ENCODE data around the gene GHRHR. TPM values are rescaled to one million over a fixed set of nuclear protein-coding genes. Genes with fewer than 3 reads are reported as not detected.

The GHRHR gene
- total RNA-seq, 4 donors from 2014 or later = not detected

- H3K9me3 ChIP-seq = no peaks in the 10 kb centered on the region
- intact Hi-C loops (cut with DNase I; ENCODE audit: low total_unique reads) = loop anchor here (10.0 kb wide), 1 partner anchor 165 kb away; no protein-coding TSS in a partner anchor
- H3K4me3 ChIP-seq = no peak overlapping the region
- no peaks in the 10 kb centered on the region for H3K36me3 ChIP-seq
- TF ChIP-seq CTCF (IDR thresholded peaks at IDR 0.05) (no peak), POLR2A (IDR thresholded peaks at IDR 0.05) (no peak)
- H3K27me3 ChIP-seq = no peaks in the 10 kb centered on the region
- H3K4me1 ChIP-seq = no peaks in the 10 kb centered on the region
- no peak overlapping the region for H3K27ac ChIP-seq
- DNase-seq = no peak
Observed at GRCh38 chr7:30970074-30970473, 6.3 kb downstream of the GHRHR start.

- Histone ChIP-seq H3K36me3 (no peaks in the 10 kb centered on the region), H3K4me3 (no peak overlapping the region), H3K9me3 (no peaks in the 10 kb centered on the region), H3K4me1 (no peaks in the 10 kb centered on the region), H3K27ac (no peak overlapping the region), H3K27me3 (no peaks in the 10 kb centered on the region)
- no peak for DNase-seq
- intact Hi-C loops (cut with DNase I; ENCODE audit: low total_unique reads) = loop anchor here (10.0 kb wide), 1 partner anchor 166 kb away; no protein-coding TSS in a partner anchor
- TF ChIP-seq CTCF (IDR thresholded peaks at IDR 0.05) = no peak
Observed at GRCh38 chr7:30970594-30971094, 6.9 kb downstream of the GHRHR start.

- H3K4me1 ChIP-seq = no peaks in the 10 kb centered on the region
- no peak overlapping the region for H3K4me3 ChIP-seq
- TF ChIP-seq CTCF (IDR thresholded peaks at IDR 0.05) (no peak), POLR2A (IDR thresholded peaks at IDR 0.05) (no peak)
- H3K9me3 ChIP-seq = no peaks in the 10 kb centered on the region
- DNase-seq = no peak
- H3K27me3 ChIP-seq = no peaks in the 10 kb centered on the region
- no peak overlapping the region for H3K27ac ChIP-seq
- H3K36me3 ChIP-seq = no peaks in the 10 kb centered on the region
- intact Hi-C loops (cut with DNase I; ENCODE audit: low total_unique reads) = loop anchor here (10.0 kb wide), 1 partner anchor 167 kb away; no protein-coding TSS in a partner anchor
Observed at GRCh38 chr7:30971440-30971839, 7.7 kb downstream of the GHRHR start.

DNA sequence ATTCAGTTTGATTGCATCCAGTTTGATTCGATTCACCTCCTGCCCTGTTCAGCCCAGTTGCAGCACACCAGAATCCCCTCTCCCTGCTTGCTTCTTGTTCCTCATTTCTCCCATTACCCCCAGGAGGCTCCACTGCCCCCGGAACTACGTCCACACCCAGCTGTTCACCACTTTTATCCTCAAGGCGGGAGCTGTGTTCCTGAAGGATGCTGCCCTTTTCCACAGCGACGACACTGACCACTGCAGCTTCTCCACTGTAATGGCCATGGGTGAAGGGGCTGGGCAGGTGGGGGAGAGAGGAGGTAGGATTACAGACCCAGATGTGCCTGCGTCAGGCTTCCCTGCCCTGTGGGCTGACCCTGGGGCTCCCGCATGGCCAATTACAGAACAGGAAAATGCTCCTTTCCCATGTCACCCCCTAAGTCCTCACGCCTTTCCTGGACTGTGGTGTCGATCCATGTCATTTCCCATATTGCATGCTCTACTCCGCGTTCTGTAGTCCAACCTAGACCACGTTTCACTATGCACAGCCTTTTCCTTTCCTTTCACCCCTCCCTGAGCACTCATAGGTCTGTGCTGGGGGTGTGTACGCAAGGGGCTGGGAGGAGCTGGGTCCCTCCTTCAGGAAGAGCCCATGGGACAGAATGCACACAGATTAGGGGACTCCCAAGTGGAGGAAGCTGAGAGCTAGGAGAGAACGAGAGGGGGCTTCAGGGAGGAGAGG lies 8.2 kb downstream of the GHRHR start:
- H3K36me3 ChIP-seq = no peaks in the 10 kb centered on the region
- no peaks in the 10 kb centered on the region for H3K27me3 ChIP-seq
- no peak overlapping the region for H3K4me3 ChIP-seq
- H3K4me1 ChIP-seq = no peaks in the 10 kb centered on the region
- H3K27ac ChIP-seq = no peak overlapping the region
- TF ChIP-seq CTCF (IDR thresholded peaks at IDR 0.05) = no peak
- no peak for TF ChIP-seq POLR2A (IDR thresholded peaks at IDR 0.05)
- intact Hi-C loops (cut with DNase I; ENCODE audit: low total_unique reads) = loop anchor here (10.0 kb wide), 1 partner anchor 167 kb away; no protein-coding TSS in a partner anchor
- DNase-seq = no peak
- H3K9me3 ChIP-seq = no peaks in the 10 kb centered on the region

DNA sequence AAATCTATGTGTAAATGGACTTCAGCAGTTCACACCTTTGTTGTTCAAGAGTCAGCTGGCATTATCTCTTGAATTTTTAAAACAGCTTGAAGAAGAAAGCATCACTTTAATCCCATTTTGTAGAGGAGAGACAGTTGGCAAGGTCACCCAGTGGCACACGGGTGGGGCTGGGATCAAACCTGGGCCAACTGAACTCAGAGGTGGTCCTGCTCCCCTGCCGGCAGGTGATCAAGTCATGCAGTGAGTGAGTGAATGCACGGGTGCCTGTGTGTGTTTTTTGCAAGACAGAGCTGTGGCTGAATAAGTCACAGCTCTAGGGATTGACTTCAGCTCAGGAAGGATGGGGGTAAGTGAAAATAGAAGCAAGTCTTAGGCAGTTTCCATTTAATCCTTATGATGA lies 9.5 kb downstream of the GHRHR start:
- Histone ChIP-seq H3K36me3 (no peaks in the 10 kb centered on the region), H3K9me3 (no peaks in the 10 kb centered on the region), H3K4me3 (no peak overlapping the region), H3K4me1 (no peaks in the 10 kb centered on the region), H3K27ac (no peak overlapping the region), H3K27me3 (no peaks in the 10 kb centered on the region)
- TF ChIP-seq POLR2A (IDR thresholded peaks at IDR 0.05) (no peak), CTCF (IDR thresholded peaks at IDR 0.05) (no peak)
- DNase-seq = no peak
- intact Hi-C loops (cut with DNase I; ENCODE audit: low total_unique reads) = loop anchor here (10.0 kb wide), 1 partner anchor 168 kb away; no protein-coding TSS in a partner anchor

Measured in uterus (tissue), 4 donors.